RCC 7860 (cell line): ENCODE results near the gene ACSM2B.
"Not testable (repeated sequence)": the region's sequence is repeated elsewhere in the genome, so short reads cannot be mapped to it uniquely, and the experiment has no call there.

Experiments
- DNase-seq: peaks from one replicate; pipeline ENCODE4 v3.0.0-alpha.2; 2015; ENCODE audit warnings: low spot score
- FAIRE-seq: peaks from 2 replicates; lab custom pipeline; 2012; peaks lifted over from hg19 to GRCh38; lab: Jason Lieb, UNC

ACSM2B gene

DNA sequence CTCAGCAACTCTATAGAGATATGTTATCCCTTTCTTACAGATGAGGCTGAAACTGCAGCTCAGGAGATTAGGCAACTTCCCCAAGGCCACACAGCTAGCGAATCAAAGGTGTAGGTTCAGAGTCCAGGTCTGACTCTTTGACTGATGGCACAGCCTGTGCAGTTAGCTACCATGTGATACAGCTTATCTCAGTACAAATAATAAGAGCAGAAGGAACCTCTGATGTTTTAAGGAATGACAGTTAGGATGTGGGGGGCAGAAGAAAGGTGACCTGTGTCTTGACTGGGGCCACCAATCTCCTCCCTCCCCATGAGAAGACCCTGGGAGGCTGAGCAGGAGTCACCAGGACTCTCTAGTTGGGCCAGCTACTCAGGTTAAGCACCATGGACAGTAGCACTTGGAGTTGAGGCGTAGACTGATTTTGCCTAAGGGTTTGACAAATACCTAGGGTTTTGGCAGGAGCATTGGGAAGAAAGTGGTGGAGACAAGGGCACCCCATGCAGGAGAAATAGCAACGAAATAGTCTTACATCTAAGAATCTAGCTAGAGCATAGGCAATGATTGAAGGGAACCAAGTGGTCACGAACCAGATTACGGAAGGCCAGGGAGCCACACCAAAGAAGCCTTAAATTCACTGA lies 22.8 kb upstream of the ACSM2B start:
- DNase-seq (no peak), FAIRE-seq (no peak)

DNA sequence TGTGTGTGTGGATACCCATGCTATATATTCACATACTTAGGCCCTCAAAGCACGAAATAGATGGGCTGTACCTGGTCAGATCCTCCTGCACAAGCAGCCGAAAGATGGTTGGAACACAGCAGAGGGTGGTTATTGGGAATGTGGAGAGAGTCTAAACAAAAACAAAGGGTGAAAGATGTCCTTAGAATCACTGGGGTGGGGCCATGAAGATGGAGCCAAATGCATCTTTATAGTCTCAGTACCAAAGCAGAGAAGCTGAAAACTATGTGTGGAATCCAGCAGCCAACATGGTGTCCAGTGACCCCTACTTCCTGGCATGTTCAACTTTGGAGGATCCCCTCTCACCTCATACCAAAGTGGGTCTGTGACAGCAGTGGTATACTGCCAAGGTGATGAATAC lies 19.5 kb upstream of the ACSM2B start:
- not testable (repeated sequence) for DNase-seq, FAIRE-seq

DNA sequence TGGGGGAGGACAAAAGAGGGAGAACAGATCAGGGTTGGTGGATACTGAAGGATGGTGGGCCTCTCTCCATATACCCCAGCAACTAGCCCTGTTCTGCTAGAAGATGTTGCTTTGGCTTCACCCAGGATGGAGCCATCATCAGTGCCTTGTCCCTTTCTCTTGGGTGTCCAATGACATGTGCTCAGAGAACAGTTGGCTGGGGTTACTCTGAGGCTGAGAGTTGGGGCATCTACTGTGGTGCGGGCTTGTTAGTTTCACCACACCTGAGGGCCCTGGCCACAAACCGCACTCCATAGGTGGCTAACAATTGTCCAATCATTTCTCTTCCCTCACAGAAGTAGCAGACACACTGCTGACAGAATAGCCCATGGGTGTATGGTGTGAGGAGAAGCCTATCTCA lies 18.9 kb upstream of the ACSM2B start:
- FAIRE-seq, DNase-seq: not testable (repeated sequence)

DNA sequence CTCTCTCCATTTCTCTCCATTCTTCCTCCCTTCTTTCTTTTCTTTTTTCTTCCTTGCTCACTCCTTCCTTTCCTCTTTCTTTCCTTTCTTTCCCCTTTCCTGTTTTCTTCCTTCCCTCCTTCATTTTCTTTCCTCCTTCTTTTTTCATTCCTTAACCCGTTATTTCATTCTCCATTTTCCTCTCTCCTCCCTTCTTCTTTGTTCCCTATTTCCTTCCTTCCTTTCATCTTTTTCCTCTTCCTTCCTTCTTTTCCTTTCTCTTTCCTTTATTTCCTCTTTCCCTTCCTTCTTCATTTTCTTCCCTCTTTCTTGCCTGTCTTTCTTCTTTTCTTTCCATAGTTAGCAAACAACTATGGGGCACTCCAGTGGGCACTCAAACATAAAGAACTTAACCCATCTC lies 16.6 kb upstream of the ACSM2B start:
- not testable (repeated sequence) for FAIRE-seq, DNase-seq

GRCh38 chr16:20589486-20589885 lies 13.3 kb upstream of the ACSM2B start:
- not testable (repeated sequence) for FAIRE-seq, DNase-seq

- not testable (repeated sequence) for DNase-seq, FAIRE-seq
These were observed 11.5 kb upstream of the ACSM2B start for GRCh38 chr16:20587645-20588074.

GRCh38 chr16:20586716-20587115 lies 10.5 kb upstream of the ACSM2B start:
- FAIRE-seq, result peak; percentile 58
- DNase-seq, result not testable (repeated sequence)

- FAIRE-seq, DNase-seq: not testable (repeated sequence)
These were observed 9.9 kb upstream of the ACSM2B start for GRCh38 chr16:20586112-20586511.

GRCh38 chr16:20580487-20581259 lies 4.5 kb upstream of the ACSM2B start:
- not testable (repeated sequence) for DNase-seq
- FAIRE-seq, result peak; percentile 78

DNA sequence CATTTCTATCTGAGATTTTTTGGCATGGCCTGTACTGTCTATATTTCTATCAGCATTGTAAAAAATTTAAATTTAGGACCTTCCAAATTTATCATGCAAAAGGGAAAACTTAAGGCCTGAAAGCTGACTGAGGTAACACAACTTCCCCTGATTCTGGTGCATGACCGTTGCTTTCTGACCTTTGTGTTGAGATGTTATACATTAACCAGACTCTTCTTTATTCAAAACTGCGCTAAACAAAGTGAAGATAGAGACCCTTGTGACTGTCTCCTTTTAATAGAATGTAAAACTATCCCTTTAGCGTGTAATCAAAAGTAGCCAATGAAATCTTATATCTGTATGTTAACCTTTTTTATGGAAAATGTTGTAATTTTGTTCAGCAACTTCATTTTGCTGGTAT lies 1.9 kb upstream of the ACSM2B start:
- not testable (repeated sequence) for FAIRE-seq, DNase-seq

- not testable (repeated sequence) for DNase-seq, FAIRE-seq
These were observed 7.0 kb downstream of the ACSM2B start for GRCh38 chr16:20569117-20569651.

DNA sequence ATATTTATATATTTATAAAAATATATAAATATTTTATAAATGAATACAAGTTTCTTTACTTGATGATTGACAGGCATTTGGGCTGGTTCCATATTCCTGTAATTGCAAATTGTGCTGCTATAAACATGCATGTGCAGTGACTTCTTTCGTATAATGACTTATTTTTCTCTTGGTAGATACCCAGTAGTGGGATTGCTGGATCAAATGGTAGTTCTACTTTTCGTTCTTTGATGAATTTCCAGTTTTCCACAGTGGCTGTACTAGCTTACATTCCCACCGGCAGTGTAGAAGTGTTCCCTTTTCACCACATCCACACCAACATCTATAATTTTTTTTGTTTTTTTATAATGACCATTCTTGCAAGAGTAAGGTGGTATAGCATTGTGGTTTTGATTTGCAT lies 7.8 kb downstream of the ACSM2B start:
- FAIRE-seq, result no peak
- no peak for DNase-seq

DNA sequence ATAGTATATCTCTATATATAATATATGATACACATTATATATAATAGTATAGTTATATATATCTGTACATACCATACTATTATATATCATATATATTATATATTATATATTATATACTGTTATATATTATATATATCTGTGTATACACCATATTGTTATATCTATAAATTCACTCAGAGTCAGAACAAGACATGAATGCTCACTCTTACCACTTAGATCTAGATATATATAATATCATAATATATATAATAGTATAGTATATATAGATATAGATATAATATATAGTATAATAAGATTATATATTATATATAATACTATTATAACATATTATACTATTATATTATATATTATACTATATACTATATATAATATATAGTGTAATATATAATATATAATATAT lies 9.3 kb downstream of the ACSM2B start:
- DNase-seq, result no peak
- FAIRE-seq, result no peak

- not testable (repeated sequence) for FAIRE-seq
These were observed 10.8 kb downstream of the ACSM2B start for GRCh38 chr16:20565334-20565733.

DNA sequence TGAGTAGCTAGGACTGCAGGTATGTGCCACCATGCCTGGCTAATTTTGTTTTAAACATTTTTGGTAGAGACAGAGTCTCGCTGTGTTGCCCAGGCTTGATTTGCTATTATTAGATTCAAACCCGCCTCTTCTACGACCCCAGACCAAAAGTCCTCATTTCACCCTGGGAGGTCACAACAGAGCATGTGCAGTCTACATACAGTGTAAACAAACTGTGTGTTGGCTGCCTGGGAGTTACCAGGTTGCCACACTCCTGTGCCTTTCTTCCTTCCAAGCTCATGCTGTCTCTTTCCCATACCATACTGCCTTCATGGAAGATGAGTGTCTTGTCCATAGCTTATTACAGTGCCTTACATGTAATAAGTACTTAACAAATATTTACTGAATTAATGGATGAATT lies 11.9 kb downstream of the ACSM2B start:
- FAIRE-seq, result not testable (repeated sequence)

More at GRCh38 chr16:20565334-20565733, 10.8 kb downstream of the ACSM2B start:
- not testable (repeated sequence) for DNase-seq

DNA sequence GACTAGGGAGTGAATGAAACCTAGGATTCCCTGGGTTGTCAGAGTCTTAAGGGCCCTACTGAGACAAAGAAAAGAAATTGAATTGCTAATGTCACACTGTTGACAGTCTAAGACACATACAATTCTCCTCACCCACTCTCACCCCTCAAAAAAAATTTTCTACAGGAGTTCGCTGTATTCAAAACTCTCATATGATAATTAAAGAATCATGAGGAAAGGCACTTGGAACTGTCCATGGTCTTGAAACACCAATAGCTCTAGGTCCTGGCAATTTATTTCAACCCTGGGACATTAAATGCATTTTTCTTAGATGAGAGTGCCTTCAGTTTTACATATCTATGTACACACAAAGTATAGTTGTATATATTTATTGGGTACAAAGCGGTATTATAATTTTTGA lies 20.5 kb downstream of the ACSM2B start:
- FAIRE-seq, DNase-seq: not testable (repeated sequence)

More for the DNA sequence above, 11.9 kb downstream of the ACSM2B start:
- not testable (repeated sequence) for DNase-seq

DNA sequence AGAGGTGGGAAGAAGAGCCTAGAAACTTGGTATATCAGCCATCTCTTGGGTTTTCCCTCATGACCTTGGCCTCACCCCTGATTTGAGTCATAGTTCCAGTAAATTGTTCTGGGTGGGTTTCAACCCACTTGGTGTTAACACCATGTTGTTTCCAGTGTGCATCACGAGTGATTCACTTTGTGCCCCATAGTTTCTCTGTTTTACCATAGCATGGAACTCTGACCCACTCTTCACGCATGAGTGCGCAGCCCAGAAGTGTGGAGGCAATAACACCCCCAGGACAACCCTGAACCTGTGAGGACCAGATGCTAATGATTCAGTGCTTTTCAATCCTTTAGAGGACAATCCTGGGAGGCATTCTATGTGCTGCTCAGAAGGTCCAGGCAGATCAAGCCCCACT lies 21.5 kb downstream of the ACSM2B start:
- FAIRE-seq, DNase-seq: not testable (repeated sequence)

DNA sequence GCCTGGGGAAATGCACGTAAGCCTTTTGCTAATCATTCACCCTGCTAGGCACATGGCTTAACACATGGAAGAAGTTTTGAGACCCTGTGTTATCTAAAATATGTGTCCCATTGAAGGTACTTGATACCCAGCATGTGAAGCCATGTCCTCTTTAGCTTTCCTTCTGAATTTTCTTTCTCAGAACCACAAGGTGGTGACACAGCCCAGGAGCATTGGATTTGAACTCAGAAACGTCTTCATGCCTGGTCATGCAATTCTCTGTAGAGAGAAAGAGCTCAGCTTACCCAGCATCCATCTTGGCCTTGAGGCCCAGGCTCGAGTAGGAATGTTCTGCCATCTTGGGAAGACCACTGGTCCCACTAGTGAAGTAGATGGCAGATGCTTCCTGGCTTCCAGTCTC lies 22.7 kb downstream of the ACSM2B start:
- not testable (repeated sequence) for DNase-seq, FAIRE-seq

- not testable (repeated sequence) for DNase-seq, FAIRE-seq
These were observed 29.2 kb downstream of the ACSM2B start for GRCh38 chr16:20546951-20547350.

GRCh38 chr16:20546278-20546853 lies 29.8 kb downstream of the ACSM2B start:
- not testable (repeated sequence) for DNase-seq, FAIRE-seq
